T-helper 1 cell (primary cell): ENCODE measurements around the gene NOXA1.

Source experiments
- DNase-seq, 5 donors: peaks; one replicate each; pipeline ENCODE4 v3.0.0-alpha.2; 2012 to 2020

The NOXA1 gene

GRCh38 chr9:137455359-137455991 is 32.3 kb downstream of the NOXA1 start:
- DNase-seq: peak in 1 of 5 donors; percentile 3

DNA sequence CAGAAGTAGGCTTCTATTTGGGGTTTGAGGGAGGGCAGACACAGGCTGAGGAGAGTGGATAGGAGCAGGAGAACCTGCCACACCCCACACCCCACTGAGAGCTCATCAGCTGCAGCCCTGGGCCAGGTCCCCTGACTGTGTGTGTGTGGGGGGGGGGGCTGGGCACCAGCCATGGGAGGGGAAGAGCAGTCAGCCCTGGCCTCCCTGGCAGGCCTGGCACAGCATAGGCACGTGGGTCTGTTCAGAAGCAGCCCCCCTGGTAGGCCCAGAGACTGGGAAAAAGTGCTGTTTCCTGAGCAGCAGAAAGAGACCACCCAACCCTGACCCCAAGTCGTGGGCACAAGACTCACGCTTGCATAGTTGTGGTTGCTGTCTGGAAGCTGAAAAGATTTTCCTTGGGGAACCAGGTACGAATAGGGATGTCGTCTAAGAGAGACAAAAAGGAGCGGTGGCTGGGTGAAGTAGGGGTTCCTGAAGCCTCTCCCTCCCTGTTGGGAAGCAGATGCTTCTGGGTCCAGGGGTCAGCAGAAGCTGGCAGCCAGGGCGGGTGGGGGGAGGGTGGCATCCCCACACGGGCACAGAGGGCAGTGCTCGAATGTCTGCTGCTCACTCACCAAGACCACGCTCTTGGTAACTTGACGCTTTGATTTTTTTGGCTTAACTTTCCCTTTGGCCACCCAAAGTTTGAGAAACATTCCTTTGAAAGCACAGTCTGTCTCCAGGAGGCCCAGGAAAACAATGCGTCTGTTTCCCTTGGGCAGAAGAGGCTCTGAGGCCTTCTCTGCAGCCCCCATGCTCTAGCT is 33.1 kb downstream of the NOXA1 start:
- DNase-seq: peak in 1 of 5 donors; percentile 4

DNA sequence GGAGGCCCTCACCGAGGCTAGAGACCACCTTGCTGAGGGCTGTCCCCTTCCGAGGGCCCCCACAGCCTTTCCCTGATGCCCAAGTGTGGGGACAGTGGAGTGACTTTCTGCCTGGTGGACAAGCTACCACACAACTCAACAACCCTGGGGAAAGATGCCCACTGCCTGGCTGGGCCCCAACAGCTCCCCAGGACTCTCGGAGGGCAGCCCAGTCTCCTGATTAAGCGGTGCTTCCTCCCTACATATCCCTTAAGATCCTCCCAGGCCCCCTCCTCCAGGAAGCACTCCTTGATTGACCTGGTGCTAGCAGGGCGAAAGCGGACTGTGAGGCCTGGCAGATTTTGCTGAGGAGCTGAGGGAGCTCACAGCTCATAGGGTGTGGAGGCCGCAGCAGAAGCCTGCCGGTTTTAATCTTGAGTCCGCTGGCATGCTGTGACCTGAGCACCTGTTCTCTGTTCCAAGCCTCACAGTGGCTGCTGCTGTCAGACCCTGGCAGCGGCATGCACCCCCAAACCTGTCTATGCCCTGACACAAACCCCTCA is 33.7 kb downstream of the NOXA1 start:
- DNase-seq: no peak

DNA sequence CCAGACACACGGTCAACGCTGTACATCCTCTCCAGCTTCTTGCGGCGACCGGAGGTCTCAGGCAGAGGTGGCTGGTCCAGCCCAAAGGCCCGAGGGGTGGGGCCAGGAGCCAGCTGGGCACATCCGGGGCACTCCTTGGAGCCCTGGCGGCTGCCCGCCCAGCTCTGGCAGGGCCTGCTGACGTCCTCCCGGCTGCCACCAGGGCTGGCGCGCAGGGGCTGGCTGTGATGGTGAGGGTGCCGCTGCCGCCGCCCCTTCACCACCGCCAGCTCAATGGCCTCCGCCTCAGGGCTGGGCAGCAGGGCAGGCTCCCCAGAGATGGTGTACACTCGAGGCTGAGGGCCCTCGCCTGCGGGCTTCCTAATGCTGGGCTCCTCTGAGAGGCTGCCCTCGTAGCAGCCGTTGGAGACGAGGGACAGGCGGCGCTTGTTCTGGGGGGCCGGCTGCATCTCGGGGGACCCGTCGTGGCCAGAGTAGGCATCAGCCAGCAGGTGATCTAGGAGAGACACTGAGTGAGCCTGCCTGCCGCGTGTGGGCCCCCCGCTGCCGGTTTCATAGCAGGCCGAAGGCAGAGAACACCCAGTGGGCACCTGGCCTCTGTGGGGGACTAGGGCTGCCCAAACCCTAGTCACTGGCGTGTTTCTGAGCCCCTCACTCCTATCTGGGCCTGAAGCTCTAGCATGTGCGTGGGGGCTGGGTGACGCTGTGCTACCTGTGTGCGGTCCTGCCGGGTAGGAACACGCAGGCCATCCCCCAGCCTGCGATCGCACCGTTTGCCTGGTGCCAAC is 34.4 kb downstream of the NOXA1 start:
- peak in 2 of 5 donors; percentile 4 to 16 for DNase-seq

GRCh38 chr9:137458194-137459151 is 35.3 kb downstream of the NOXA1 start:
- peak in 1 of 5 donors; percentile 21 for DNase-seq

GRCh38 chr9:137459152-137459600 is 36.0 kb downstream of the NOXA1 start, which contains the start of gene NSMF:
TSS of gene NSMF (minus strand) at chr9:137459334. CDS start at chr9:137459102, 232 bp downstream.
- peak; percentile 87 to 97 (median 92) for DNase-seq

GRCh38 chr9:137459601-137460362 is 36.6 kb downstream of the NOXA1 start:
- no peak for DNase-seq

- no peak for DNase-seq
Measured at GRCh38 chr9:137460363-137461315, 37.4 kb downstream of the NOXA1 start.

GRCh38 chr9:137461316-137461662 is 38.1 kb downstream of the NOXA1 start:
- peak in 1 of 5 donors; percentile 13 for DNase-seq

GRCh38 chr9:137461663-137462395 is 38.6 kb downstream of the NOXA1 start:
- peak; percentile 52 to 82 (median 60) for DNase-seq

- no peak for DNase-seq
Measured at GRCh38 chr9:137462396-137462985, 39.3 kb downstream of the NOXA1 start.

GRCh38 chr9:137462986-137463930 is 40.1 kb downstream of the NOXA1 start:
- DNase-seq: no peak

GRCh38 chr9:137463931-137464290 is 40.7 kb downstream of the NOXA1 start:
- no peak for DNase-seq

DNA sequence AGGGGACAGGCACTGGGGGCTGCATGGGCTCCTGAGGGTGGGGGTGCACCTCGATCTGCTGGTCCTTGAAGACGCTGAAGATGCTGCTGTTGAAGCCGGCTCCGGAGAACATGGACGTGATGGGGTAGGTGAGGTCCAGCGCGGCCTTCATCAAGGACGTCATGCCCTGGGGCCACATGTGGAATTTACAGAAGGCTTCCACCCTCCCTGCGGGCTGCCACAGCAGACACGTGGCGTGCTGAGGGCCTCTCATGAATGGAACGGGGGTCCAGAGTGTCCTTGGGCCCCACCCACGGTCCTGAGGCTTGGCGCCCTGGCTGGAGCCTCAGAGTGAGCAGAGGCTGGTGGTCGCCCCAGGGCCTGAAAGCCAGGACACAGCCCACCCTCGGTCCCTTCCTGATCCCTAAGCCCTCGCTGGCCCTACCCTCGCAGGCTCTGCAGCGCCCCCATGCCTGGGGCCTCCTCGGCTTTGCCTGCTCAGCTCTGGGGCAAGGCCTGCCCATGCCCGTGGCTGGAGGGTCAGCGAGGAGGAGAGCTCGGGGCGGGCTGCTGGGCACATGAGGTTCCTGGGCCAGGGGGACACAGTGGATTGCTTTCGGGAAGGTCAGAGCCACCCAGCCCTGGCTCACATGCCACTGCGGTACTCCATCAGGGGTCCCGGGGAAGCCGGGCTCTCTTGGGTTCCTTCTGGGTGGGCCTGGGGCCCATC is 41.3 kb downstream of the NOXA1 start:
- no peak for DNase-seq

- DNase-seq: no peak
Measured at GRCh38 chr9:137465000-137465719, 42.0 kb downstream of the NOXA1 start.
